Astrocyte of the spinal cord (primary cell): Measurements from ENCODE around the gene RABGGTB.
"Not testable (repeated sequence)": the region's sequence is repeated elsewhere in the genome, so short reads cannot be mapped to it uniquely, and the experiment has no call there.

Source experiments
- DNase-seq: peaks from one replicate; pipeline ENCODE4 v3.0.0; 2011; ENCODE audit warnings: low read depth, low spot score
- H3K4me3 ChIP-seq: 2 replicates; pipeline ENCODE4 v1.5.1; 2011; ENCODE audit warnings: low read depth, mild to moderate bottlenecking, low read length, moderate library complexity
- CTCF ChIP-seq: IDR thresholded peaks from 2 replicates; pipeline ENCODE4 v1.5.1; 2012; ENCODE audit warnings: low read depth, mild to moderate bottlenecking, low read length, inconsistent platforms
- in situ Hi-C: cut with HindIII; loops from 2 replicates; pipeline ENCODE4 v1.10.0; 2017; ENCODE audit warnings: low sequenced_read_pairs

The RABGGTB gene

GRCh38 chr1:75765697-75766355 is 20.2 kb upstream of the RABGGTB start:
- in situ Hi-C loops, result no loop called here
- DNase-seq, result peak; percentile 84
- TF ChIP-seq CTCF, result no peak
- no peak overlapping the region for H3K4me3 ChIP-seq

GRCh38 chr1:75768016-75768415 is 18.0 kb upstream of the RABGGTB start:
- no peak for TF ChIP-seq CTCF
- in situ Hi-C loops, result no loop called here
- DNase-seq, result no peak
- H3K4me3 ChIP-seq, result no peak overlapping the region

GRCh38 chr1:75770761-75771160 is 15.3 kb upstream of the RABGGTB start:
- H3K4me3 ChIP-seq, result no peak overlapping the region
- DNase-seq, result no peak
- no peak for TF ChIP-seq CTCF
- in situ Hi-C loops, result no loop called here

- DNase-seq, result no peak
- no peak overlapping the region for H3K4me3 ChIP-seq
- no peak for TF ChIP-seq CTCF
- in situ Hi-C loops, result no loop called here
Measured at GRCh38 chr1:75771978-75772377, 14.1 kb upstream of the RABGGTB start.

GRCh38 chr1:75777812-75778211 is 8.2 kb upstream of the RABGGTB start:
- DNase-seq, H3K4me3 ChIP-seq, in situ Hi-C loops: not testable (repeated sequence)

- H3K4me3 ChIP-seq, in situ Hi-C loops, DNase-seq: not testable (repeated sequence)
Measured at GRCh38 chr1:75778694-75779093, 7.4 kb upstream of the RABGGTB start.

- H3K4me3 ChIP-seq, DNase-seq, in situ Hi-C loops: not testable (repeated sequence)
Measured at GRCh38 chr1:75780183-75780582, 5.9 kb upstream of the RABGGTB start.

GRCh38 chr1:75783920-75784319 is 2.1 kb upstream of the RABGGTB start:
- in situ Hi-C loops, DNase-seq, H3K4me3 ChIP-seq: not testable (repeated sequence)

- in situ Hi-C loops, result no loop called here
- TF ChIP-seq CTCF, result no peak
- peak overlapping the region; percentile 89 for H3K4me3 ChIP-seq
- no peak for DNase-seq
Measured at GRCh38 chr1:75785320-75785982, 605 bp upstream of the RABGGTB start.
